Subcutaneous adipose tissue (tissue), 4 donors: Measurements from ENCODE around the gene ADAM12. TPM values are rescaled to one million over a fixed set of nuclear protein-coding genes. Genes with fewer than 3 reads are reported as not detected.

Experiments
- CTCF ChIP-seq: fragments of 450-650 bp; IDR thresholded peaks from one replicate; pipeline ENCODE4 v1.5.1; 2016; ENCODE audit warnings: low read depth, mild to moderate bottlenecking, control low read depth, antibody characterized with exemption, moderate library complexity
- total RNA-seq, 4 donors: library from RNA; depleted of rRNA; stranded (reverse); fragments of >200 nt; gene quantifications; one replicate each; pipeline ENCODE4 v1.1.0, GENCODE V29; 2016

Gene ADAM12, protein sequence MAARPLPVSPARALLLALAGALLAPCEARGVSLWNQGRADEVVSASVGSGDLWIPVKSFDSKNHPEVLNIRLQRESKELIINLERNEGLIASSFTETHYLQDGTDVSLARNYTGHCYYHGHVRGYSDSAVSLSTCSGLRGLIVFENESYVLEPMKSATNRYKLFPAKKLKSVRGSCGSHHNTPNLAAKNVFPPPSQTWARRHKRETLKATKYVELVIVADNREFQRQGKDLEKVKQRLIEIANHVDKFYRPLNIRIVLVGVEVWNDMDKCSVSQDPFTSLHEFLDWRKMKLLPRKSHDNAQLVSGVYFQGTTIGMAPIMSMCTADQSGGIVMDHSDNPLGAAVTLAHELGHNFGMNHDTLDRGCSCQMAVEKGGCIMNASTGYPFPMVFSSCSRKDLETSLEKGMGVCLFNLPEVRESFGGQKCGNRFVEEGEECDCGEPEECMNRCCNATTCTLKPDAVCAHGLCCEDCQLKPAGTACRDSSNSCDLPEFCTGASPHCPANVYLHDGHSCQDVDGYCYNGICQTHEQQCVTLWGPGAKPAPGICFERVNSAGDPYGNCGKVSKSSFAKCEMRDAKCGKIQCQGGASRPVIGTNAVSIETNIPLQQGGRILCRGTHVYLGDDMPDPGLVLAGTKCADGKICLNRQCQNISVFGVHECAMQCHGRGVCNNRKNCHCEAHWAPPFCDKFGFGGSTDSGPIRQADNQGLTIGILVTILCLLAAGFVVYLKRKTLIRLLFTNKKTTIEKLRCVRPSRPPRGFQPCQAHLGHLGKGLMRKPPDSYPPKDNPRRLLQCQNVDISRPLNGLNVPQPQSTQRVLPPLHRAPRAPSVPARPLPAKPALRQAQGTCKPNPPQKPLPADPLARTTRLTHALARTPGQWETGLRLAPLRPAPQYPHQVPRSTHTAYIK
- total RNA-seq, result 10 to 100 TPM; 11.5 to 20.4 (median 14.5) TPM

- TF ChIP-seq CTCF, result no peak
These were observed at the start of gene ADAM12 for GRCh38 chr10:126387931-126388911. TSS of gene ADAM12 (minus strand) at chr10:126388477. CDS start at chr10:126388145, 332 bp downstream.

GRCh38 chr10:126437635-126438406 is 49.5 kb upstream of the ADAM12 start:
- no peak for TF ChIP-seq CTCF

GRCh38 chr10:126434235-126434634 is 46.0 kb upstream of the ADAM12 start:
- no peak for TF ChIP-seq CTCF

GRCh38 chr10:126433351-126433750 is 45.1 kb upstream of the ADAM12 start:
- no peak for TF ChIP-seq CTCF

DNA sequence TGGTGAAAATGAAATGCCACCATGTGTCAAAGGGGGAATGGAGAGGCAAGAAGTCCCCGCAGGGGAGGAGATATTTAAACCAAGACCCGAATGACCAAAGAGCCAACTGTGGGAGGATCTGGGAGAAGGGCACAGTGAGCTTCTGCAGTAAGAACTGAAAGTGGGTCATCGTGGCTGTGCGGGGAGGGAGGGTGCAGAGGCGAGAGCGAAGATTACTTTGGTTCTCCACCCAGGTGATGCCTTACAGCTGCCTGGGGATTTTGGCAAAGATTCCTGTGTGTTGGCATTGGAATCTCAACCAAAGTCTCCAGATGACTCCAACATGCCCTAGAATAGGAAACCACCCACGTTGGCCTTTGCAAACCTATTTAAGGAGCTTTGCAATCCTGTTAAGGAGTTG is 44.2 kb upstream of the ADAM12 start:
- no peak for TF ChIP-seq CTCF

- TF ChIP-seq CTCF, result no peak
These were observed 43.5 kb upstream of the ADAM12 start for GRCh38 chr10:126431816-126432215.
